ENCODE results near the gene HMOX2. TPM values are rescaled to one million over a fixed set of nuclear protein-coding genes. Genes with fewer than 3 reads are reported as not detected.

Gene HMOX2
- total RNA-seq, 6 donors from 2014 or later, result 22.0 to 93.9 (median 53.8) TPM

DNA sequence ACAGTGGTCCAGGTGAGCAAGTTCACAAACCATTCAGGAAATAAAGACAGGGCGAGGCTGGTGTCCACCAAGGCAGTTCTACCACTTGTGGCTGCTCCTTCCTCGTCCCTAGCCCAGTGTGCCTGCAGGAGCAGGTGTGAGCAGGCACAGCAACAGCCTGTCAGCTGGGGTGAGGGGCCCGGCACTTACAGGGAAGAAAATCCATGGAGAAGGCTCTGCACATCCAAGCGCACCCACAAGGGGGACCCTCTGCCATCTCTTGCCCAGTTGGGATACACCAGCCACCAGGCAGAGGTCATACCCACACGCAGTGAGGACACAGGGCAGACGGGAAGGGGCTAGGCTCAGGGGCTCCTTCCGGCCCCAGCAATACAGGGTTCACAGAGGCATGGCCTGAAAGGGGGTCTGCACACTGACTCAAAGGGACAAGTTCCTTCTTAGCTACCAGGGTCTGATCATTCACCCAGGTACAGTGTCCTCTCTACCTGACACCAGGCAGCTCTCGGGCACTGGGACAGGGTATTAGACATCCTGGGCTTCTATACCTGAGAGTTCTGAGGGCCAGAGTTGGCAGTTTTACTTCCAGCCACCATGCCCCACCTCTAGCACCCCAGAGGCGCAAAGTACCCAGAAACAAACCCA lies 35.4 kb downstream of the HMOX2 start:
- H3K4me3 ChIP-seq, result no peak overlapping the region
- H3K36me3 ChIP-seq, result peaks cover 15 to 74% (median 64%) of the 10 kb centered on the region in 4 donors
- 53 to 73% methylated on average over 3 to 8 of the region's 9 CpGs for WGBS, 2 donors
- H3K9me3 ChIP-seq, result no peaks in the 10 kb centered on the region
- H3K4me1 ChIP-seq, result peaks cover 22 to 50% (median 37%) of the 10 kb centered on the region in 4 donors
- DNase-seq, result no peak
- H3K27ac ChIP-seq, result peak overlapping the region in 1 of 4 donors; percentile 26
- H3K27me3 ChIP-seq, result no peaks in the 10 kb centered on the region
- ATAC-seq (ENCODE audit: low FRiP score in 2 of 2), result peak in 1 of 2 donors; percentile 26
- TF ChIP-seq POLR2AphosphoS5 (IDR thresholded peaks at IDR 0.05) (no peak), EP300 (IDR thresholded peaks at IDR 0.05) (no peak), POLR2A (IDR thresholded peaks at IDR 0.05) (no peak)
- TF ChIP-seq, protein P1, sequence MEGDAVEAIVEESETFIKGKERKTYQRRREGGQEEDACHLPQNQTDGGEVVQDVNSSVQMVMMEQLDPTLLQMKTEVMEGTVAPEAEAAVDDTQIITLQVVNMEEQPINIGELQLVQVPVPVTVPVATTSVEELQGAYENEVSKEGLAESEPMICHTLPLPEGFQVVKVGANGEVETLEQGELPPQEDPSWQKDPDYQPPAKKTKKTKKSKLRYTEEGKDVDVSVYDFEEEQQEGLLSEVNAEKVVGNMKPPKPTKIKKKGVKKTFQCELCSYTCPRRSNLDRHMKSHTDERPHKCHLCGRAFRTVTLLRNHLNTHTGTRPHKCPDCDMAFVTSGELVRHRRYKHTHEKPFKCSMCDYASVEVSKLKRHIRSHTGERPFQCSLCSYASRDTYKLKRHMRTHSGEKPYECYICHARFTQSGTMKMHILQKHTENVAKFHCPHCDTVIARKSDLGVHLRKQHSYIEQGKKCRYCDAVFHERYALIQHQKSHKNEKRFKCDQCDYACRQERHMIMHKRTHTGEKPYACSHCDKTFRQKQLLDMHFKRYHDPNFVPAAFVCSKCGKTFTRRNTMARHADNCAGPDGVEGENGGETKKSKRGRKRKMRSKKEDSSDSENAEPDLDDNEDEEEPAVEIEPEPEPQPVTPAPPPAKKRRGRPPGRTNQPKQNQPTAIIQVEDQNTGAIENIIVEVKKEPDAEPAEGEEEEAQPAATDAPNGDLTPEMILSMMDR (IDR thresholded peaks at IDR 0.05), result peak in 5 of 6 experiments; percentile 16 to 55 (median 42)

DNA sequence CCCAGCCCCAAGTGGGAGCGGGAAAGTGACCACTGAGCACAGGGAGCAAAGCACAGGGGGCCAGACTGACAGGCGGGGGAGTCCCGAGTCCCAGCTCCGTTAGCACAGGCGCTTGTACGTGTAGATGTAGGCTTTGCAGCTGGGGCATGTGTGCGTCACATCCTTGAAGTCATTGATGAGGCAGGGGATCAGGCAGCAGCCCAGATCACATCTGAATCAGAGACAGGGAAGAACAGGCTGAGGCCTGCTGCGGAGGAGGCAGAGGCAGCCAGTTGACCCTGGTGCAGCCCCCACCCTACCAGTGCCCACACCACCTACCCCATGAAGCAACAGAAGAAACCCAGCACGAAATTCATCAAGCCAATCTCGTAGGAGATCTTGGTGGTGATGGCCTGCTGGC lies 36.3 kb downstream of the HMOX2 start:
- H3K4me3 ChIP-seq, result no peak overlapping the region
- peaks cover 15 to 64% (median 55%) of the 10 kb centered on the region in 4 donors for H3K36me3 ChIP-seq
- TF ChIP-seq, protein P1 (IDR thresholded peaks at IDR 0.05), result no peak
- TF ChIP-seq POLR2A (IDR thresholded peaks at IDR 0.05) (no peak), EP300 (IDR thresholded peaks at IDR 0.05) (no peak), POLR2AphosphoS5 (IDR thresholded peaks at IDR 0.05) (no peak)
- DNase-seq (peak in 1 of 2 donors; percentile 25), ATAC-seq (ENCODE audit: low FRiP score in 2 of 2) (no peak)
- no peak overlapping the region for H3K27ac ChIP-seq
- 88 to 93% methylated on average over 7 to 10 of the region's 10 CpGs for WGBS, 2 donors
- H3K27me3 ChIP-seq, result no peaks in the 10 kb centered on the region
- no peaks in the 10 kb centered on the region for H3K9me3 ChIP-seq
- peaks cover 21 to 48% (median 35%) of the 10 kb centered on the region in 4 donors for H3K4me1 ChIP-seq

DNA sequence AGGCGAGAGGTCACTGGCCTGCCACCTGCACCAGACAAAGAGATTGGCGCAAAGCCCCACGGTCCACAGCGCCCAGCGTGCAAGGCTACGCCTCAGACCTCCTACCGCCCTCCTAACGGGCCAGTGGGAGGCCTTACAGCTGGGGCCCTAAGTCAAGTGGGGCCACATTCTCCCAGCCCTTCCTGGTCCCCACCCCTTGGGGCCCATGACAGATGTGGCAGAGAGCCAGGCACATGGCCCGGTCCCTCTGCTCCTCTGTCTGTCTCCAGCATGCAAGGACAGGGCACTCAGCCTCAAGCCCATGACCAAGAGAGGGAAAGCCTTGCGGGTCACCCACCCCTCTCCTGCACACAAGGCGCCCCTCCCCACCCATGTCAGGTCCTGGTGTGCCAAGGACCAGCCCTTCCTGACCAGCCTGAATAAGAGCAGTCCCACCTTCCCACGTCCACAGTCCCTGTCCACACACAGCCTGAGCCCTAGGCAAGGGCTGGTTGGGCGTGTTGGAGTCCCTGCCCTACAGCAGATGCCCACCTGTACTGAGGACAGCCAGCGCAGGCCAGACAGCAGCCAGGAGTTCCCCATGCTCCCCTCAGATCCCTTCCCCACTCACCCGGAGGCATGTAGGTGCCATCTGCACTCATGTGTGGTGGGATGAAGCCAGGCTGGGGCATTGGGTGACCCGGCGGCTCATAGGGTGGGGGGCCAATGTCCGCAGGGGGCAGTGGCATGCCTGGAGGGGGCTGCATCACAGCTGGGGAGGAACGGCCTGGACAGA lies 37.1 kb downstream of the HMOX2 start:
- H3K27me3 ChIP-seq, result no peaks in the 10 kb centered on the region
- no peak overlapping the region for H3K4me3 ChIP-seq
- WGBS, 2 donors, result 72 to 93% methylated on average over 4 to 13 of the region's 19 CpGs
- H3K36me3 ChIP-seq, result peaks cover 11 to 56% (median 47%) of the 10 kb centered on the region in 4 donors
- ATAC-seq (ENCODE audit: low FRiP score in 2 of 2) (no peak), DNase-seq (peak in 1 of 2 donors; percentile 50)
- no peaks in the 10 kb centered on the region for H3K9me3 ChIP-seq
- H3K27ac ChIP-seq, result peak overlapping the region in 2 of 4 donors; percentile 77 to 80
- TF ChIP-seq POLR2A (IDR thresholded peaks at IDR 0.05) (no peak), EP300 (IDR thresholded peaks at IDR 0.05) (no peak), POLR2AphosphoS5 (IDR thresholded peaks at IDR 0.05) (no peak)
- TF ChIP-seq, protein P1 (IDR thresholded peaks at IDR 0.05), result no peak
- H3K4me1 ChIP-seq, result peaks cover 21 to 48% (median 35%) of the 10 kb centered on the region in 4 donors

DNA sequence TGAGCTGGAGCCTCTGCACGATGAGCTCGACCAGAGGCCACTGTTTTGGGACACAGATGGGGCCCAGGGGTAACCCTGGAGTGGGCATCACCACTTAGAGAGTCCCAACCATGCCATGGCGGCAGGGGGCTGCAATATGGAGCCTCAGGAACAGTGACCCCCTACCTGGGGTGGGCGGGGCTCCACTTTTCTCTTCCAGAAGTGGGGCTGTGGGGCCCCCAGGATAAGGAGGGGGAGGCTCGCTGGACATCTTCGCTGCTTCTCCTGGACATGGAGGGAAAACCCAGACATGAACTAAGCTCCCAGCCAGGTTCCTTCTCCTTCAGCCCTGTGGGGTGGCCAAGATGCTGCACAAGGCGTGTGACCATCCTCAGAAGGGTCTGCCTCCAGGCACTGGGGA lies 37.7 kb downstream of the HMOX2 start:
- ATAC-seq (ENCODE audit: low FRiP score in 2 of 2), result no peak
- H3K4me3 ChIP-seq, result no peak overlapping the region
- WGBS, 2 donors, result 92 to 100% methylated on average over 2 to 7 of the region's 7 CpGs
- DNase-seq, result no peak
- no peaks in the 10 kb centered on the region for H3K27me3 ChIP-seq
- peaks cover 9 to 50% (median 41%) of the 10 kb centered on the region in 4 donors for H3K36me3 ChIP-seq
- TF ChIP-seq, protein P1 (IDR thresholded peaks at IDR 0.05), result no peak
- TF ChIP-seq POLR2AphosphoS5 (IDR thresholded peaks at IDR 0.05) (no peak), EP300 (IDR thresholded peaks at IDR 0.05) (no peak), POLR2A (IDR thresholded peaks at IDR 0.05) (no peak)
- H3K9me3 ChIP-seq, result no peaks in the 10 kb centered on the region
- H3K4me1 ChIP-seq, result peaks cover 21 to 48% (median 35%) of the 10 kb centered on the region in 4 donors
- peak overlapping the region; percentile 52 to 80 (median 78) for H3K27ac ChIP-seq

Measured in upper lobe of left lung (tissue), 6 donors.